ENCODE results near the gene ANTXR1. TPM values are rescaled to one million over a fixed set of nuclear protein-coding genes. Genes with fewer than 3 reads are reported as not detected.
"Not testable (repeated sequence)": the region's sequence is repeated elsewhere in the genome, so short reads cannot be mapped to it uniquely, and the experiment has no call there.

The ANTXR1 gene
- total RNA-seq, 2 experiments from 2014 or later: not detected

DNA sequence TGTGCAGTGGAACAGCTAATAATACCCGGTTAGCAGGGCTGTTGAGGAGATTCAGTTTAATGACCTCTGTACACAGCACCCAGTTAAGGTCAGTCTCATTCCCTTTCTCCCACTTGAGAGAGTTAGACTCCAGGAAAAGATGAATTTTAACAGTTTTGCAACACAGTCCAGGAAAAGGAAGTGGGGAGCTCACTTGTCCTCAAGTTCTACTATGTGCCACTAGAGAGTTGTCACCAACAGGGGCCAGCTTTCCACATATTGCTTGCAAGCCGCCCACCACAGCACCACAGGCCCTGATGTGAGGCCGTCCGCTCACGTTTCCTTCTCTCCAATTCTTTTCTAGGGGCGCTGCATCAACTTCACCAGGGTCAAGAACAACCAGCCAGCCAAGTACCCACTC lies 231.9 kb downstream of the ANTXR1 start:
- intact Hi-C loops (cut with micrococcal nuclease): no loop called here
- H3K4me1 Mint-ChIP-seq (ENCODE audit: low read depth): no peaks in the 10 kb centered on the region
- POLR2A ChIA-PET: no interaction called here
- H3K9me3 Mint-ChIP-seq: no peaks in the 10 kb centered on the region
- H3K36me3 Mint-ChIP-seq: no peaks in the 10 kb centered on the region
- H3K27me3 Mint-ChIP-seq: peaks cover 22% of the 10 kb centered on the region
- CTCF ChIA-PET: no interaction called here
- DNase-seq: no peak
- H3K27ac Mint-ChIP-seq: no peak overlapping the region
- no peak overlapping the region for H3K4me3 Mint-ChIP-seq

DNA sequence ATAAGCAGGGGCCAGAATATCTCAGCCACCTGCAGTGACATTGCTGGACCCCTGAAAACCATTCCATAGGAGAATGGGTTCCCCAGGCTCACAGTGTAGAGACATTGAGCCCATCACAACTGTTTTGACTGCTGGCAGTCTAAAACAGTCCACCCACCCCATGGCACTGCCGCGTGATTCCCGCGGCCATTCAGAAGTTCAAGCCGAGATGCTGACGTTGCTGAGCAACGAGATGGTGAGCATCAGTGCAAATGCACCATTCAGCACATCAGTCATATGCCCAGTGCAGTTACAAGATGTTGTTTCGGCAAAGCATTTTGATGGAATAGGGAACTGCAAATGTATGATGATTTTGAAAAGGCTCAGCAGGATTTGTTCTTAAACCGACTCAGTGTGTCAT lies 234.6 kb downstream of the ANTXR1 start:
- Mint-ChIP-seq H3K27me3 (peaks cover 30% of the 10 kb centered on the region), H3K4me1 (ENCODE audit: low read depth) (no peaks in the 10 kb centered on the region)
- CTCF ChIA-PET: no interaction called here

DNA sequence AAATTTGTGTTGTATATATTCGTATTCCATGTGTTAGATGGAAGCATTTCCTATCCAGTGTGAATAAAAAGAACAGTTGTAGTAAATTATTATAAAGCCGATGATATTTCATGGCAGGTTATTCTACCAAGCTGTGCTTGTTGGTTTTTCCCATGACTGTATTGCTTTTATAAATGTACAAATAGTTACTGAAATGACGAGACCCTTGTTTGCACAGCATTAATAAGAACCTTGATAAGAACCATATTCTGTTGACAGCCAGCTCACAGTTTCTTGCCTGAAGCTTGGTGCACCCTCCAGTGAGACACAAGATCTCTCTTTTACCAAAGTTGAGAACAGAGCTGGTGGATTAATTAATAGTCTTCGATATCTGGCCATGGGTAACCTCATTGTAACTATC lies 235.3 kb downstream of the ANTXR1 start:
- POLR2A ChIA-PET: no interaction called here
- H3K27me3 Mint-ChIP-seq: peaks cover 29% of the 10 kb centered on the region
- H3K36me3 Mint-ChIP-seq: no peaks in the 10 kb centered on the region
- CTCF ChIA-PET: no interaction called here
- intact Hi-C loops (cut with micrococcal nuclease): no loop called here
- no peak overlapping the region for H3K4me3 Mint-ChIP-seq
- no peaks in the 10 kb centered on the region for H3K9me3 Mint-ChIP-seq
- H3K27ac Mint-ChIP-seq: no peak overlapping the region
- no peaks in the 10 kb centered on the region for H3K4me1 Mint-ChIP-seq (ENCODE audit: low read depth)
- DNase-seq: no peak

More for the DNA sequence above, 234.6 kb downstream of the ANTXR1 start:
- POLR2A ChIA-PET: no interaction called here
- no peak overlapping the region for H3K27ac Mint-ChIP-seq
- no peak overlapping the region for H3K4me3 Mint-ChIP-seq
- H3K36me3 Mint-ChIP-seq: no peaks in the 10 kb centered on the region
- intact Hi-C loops (cut with micrococcal nuclease): no loop called here
- DNase-seq: no peak
- no peaks in the 10 kb centered on the region for H3K9me3 Mint-ChIP-seq

DNA sequence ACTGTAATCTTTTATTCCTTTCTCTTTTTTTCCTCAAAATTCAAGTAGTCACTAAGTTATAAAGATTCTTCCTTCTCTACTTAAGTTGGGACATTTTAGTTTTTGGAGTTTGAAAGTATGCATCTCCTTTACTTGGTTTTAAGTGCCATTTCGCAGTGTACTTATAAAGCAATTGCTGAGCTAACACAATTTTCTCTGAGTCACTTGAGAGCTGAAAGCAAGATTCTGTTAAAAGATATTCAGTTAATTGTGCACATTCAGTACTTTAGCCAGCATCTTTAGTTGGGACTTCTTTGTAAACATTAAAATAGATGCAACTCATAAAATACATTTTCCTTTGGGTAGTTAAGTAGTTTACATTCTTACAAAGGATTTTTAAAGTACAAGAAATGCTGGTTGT lies 238.0 kb downstream of the ANTXR1 start:
- ChIA-PET POLR2A (no interaction called here), CTCF (no interaction called here)
- H3K27ac Mint-ChIP-seq: no peak overlapping the region

DNA sequence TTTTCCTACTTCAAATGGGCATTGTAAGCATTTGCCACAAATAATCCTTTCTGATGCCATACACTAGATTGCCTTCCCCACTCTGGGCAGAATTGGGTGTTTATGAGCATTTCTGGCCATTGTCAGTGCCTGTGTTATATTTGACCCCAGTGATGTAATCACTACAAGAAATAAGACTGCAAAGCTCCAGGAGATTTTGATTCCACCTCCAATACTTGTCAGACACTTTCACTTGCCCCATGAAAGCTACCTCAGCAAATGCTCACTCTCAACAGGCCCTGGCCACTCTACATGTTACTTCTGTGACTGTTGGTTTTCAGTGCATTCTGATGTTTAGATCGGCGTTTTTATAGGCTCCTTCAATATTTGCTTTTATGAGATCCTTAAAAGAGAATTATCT lies 239.0 kb downstream of the ANTXR1 start:
- intact Hi-C loops (cut with micrococcal nuclease): no loop called here
- Mint-ChIP-seq H3K4me3 (no peak overlapping the region), H3K4me1 (ENCODE audit: low read depth) (no peaks in the 10 kb centered on the region), H3K9me3 (no peaks in the 10 kb centered on the region), H3K27me3 (peaks cover 45% of the 10 kb centered on the region), H3K27ac (no peak overlapping the region), H3K36me3 (no peaks in the 10 kb centered on the region)
- ChIA-PET CTCF (no interaction called here), POLR2A (no interaction called here)
- DNase-seq: no peak

More for the DNA sequence above, 238.0 kb downstream of the ANTXR1 start:
- no peaks in the 10 kb centered on the region for H3K36me3 Mint-ChIP-seq
- DNase-seq: no peak
- no peaks in the 10 kb centered on the region for H3K4me1 Mint-ChIP-seq (ENCODE audit: low read depth)
- H3K9me3 Mint-ChIP-seq: no peaks in the 10 kb centered on the region
- H3K27me3 Mint-ChIP-seq: peaks cover 39% of the 10 kb centered on the region
- no peak overlapping the region for H3K4me3 Mint-ChIP-seq
- intact Hi-C loops (cut with micrococcal nuclease): no loop called here

DNA sequence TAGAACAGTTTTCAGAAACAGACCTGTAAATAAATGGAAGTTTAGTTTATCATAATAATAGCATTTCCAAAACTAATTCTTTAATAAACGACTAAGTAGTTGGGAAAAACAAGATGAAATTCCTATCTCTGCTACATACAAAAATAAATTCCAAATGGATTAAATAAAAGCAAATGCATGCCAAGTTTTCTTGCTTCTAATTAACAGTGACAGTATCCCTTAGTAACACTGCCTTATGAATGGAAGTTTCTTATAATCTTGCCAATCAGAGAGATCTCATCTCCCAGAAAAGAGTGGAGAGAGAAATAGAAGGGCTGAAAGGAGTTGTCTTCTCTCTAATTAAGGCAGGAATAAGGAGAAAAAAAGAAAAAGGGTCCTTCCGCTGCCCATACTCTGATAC lies 240.1 kb downstream of the ANTXR1 start:
- H3K27me3 Mint-ChIP-seq: peaks cover 45% of the 10 kb centered on the region

DNA sequence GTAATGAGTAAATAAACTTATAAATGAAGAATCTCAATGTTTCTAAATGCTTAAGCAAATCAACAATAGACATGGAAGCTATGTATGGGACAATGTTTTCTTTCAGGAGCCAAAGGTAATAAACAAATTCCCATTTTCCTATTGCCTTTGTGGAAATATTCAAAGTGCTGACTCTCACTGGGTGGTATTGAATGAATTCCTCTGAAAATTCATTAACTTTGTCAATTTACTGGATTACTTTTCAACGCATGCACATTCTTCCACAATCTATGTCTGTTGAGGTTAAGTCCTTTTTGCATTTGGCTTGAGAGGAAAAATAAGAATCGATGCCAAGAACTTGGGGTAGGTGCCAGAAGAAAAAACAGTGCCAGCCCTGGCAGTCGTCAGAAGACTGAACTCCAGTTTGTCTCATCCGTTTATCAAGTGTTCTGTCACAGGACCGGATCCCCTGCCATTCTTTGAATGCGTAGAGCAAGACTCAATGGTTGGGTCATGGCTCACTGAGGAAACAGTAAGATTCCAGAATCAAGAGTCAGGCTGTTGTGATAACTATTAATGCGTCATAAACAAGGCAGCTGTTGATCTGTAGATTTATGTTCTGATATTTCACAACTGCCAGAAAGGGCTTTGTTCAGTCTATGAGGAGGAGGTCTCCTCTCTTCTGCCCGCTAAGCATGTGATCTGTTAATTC lies 240.8 kb downstream of the ANTXR1 start:
- DNase-seq: no peak
- H3K4me3 Mint-ChIP-seq: no peak overlapping the region
- no peaks in the 10 kb centered on the region for H3K4me1 Mint-ChIP-seq (ENCODE audit: low read depth)
- H3K36me3 Mint-ChIP-seq: no peaks in the 10 kb centered on the region
- intact Hi-C loops (cut with micrococcal nuclease): no loop called here
- CTCF ChIA-PET: no interaction called here
- H3K27me3 Mint-ChIP-seq: peaks cover 42% of the 10 kb centered on the region
- POLR2A ChIA-PET: no interaction called here
- no peak overlapping the region for H3K27ac Mint-ChIP-seq
- H3K9me3 Mint-ChIP-seq: peaks cover 6% of the 10 kb centered on the region

More for the DNA sequence above, 240.1 kb downstream of the ANTXR1 start:
- Mint-ChIP-seq H3K27ac (no peak overlapping the region), H3K4me3 (no peak overlapping the region), H3K4me1 (ENCODE audit: low read depth) (no peaks in the 10 kb centered on the region), H3K9me3 (no peaks in the 10 kb centered on the region), H3K36me3 (no peaks in the 10 kb centered on the region)
- intact Hi-C loops (cut with micrococcal nuclease): no loop called here
- no peak for DNase-seq
- CTCF ChIA-PET: no interaction called here
- POLR2A ChIA-PET: no interaction called here

DNA sequence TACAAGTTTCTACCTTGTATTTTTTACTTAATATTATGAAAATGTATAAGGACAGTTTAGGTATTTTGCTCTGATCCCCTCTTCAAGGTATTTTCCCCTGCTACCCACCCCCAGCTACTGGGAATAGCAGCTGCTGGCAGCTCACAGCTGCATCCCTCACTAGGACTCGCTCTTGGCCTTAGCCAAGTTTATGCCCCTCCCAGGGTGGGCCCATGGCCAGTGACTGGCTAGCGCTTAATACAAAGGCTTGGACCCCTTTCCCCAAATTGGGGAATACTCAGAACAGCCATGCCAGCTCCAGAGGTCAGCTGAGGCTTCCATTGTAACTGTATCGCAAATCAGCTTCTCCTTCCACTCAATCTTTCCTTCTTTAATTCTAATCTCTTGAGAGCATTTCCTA lies 242.8 kb downstream of the ANTXR1 start:
- DNase-seq: no peak
- Mint-ChIP-seq H3K27ac (no peak overlapping the region), H3K4me3 (no peak overlapping the region), H3K9me3 (peaks cover 20% of the 10 kb centered on the region), H3K27me3 (peaks cover 32% of the 10 kb centered on the region), H3K4me1 (ENCODE audit: low read depth) (no peaks in the 10 kb centered on the region), H3K36me3 (no peaks in the 10 kb centered on the region)
- ChIA-PET POLR2A (no interaction called here), CTCF (no interaction called here)
- intact Hi-C loops (cut with micrococcal nuclease): no loop called here

DNA sequence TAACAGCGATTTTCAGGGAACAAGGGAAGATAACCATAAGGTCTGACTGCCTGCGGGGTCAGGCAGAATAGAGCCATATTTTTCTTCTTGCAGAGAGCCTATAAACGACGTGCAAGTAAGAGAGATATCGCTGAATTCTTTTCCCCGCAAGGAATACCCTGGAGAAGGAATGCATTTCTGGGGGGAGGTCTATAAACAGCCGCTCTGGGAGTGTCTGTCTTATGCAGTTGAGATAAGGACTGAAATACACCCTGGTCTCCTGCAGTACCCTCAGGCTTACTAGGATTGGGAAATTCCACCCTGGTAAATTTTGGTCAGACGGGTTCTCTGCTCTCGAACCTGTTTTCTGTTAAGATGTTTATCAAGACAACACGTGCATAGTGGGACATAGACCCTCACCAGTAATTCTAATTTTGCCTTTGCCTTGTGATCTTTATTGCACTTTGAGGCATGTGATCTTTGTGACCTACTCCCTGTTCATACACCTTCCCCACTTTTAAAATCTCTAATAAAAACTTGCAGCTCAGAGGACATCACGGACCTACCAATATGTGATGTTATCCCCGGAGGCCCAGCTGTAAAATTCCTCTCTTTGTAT lies 247.1 kb downstream of the ANTXR1 start:
- Mint-ChIP-seq H3K27me3 (peaks cover 25% of the 10 kb centered on the region), H3K9me3 (peaks cover 28% of the 10 kb centered on the region)
- H3K4me1 Mint-ChIP-seq (ENCODE audit: low read depth); intact Hi-C loops (cut with micrococcal nuclease); H3K36me3 Mint-ChIP-seq; H3K4me3 Mint-ChIP-seq; DNase-seq; H3K27ac Mint-ChIP-seq; CTCF ChIA-PET; POLR2A ChIA-PET: not testable (repeated sequence)

DNA sequence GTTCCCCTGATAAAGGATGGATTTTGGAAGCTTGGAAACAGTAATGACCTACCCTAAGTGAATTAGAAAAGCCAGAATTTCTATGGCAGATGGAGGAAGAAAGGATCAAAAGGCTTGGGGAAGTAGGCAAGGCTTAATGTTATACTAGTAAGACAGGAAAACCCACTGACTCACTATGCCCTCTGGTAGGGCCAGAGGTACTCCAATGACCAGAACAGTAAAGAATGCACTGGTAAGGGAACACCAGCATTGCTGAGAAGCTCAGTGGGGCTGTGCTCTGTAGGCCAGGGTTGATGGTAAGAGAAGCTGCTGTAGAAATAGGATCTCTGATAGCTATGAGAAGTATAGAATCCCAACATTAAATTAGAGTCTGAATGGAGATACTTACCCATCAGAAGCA lies 247.7 kb downstream of the ANTXR1 start:
- Mint-ChIP-seq H3K27me3 (peaks cover 25% of the 10 kb centered on the region), H3K9me3 (peaks cover 28% of the 10 kb centered on the region), H3K4me3 (no peak overlapping the region), H3K4me1 (ENCODE audit: low read depth) (no peaks in the 10 kb centered on the region), H3K36me3 (no peaks in the 10 kb centered on the region), H3K27ac (no peak overlapping the region)
- POLR2A ChIA-PET: no interaction called here
- intact Hi-C loops (cut with micrococcal nuclease): no loop called here
- no peak for DNase-seq
- CTCF ChIA-PET: no interaction called here

DNA sequence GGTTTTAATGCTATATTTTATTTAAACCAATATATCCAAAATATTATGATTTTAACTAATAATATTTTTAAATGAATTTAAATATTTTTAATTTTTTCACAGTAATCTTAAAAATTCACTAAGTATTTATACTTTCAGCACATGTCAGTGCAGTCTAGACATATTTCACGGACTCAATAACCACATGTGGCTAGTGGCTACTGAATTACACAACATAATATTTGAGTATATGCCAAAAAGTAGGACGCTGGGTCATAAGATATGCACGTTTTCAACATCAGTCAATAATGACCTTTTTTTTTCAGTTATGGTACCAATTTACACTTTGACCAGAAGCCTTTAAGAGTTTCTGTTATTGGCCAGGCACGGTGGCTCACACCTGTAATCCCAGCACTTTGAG lies 256.4 kb downstream of the ANTXR1 start:
- Mint-ChIP-seq H3K36me3 (no peaks in the 10 kb centered on the region), H3K4me1 (ENCODE audit: low read depth) (no peaks in the 10 kb centered on the region), H3K4me3 (no peak overlapping the region), H3K27ac (no peak overlapping the region), H3K9me3 (no peaks in the 10 kb centered on the region), H3K27me3 (peaks cover 19% of the 10 kb centered on the region)
- POLR2A ChIA-PET: no interaction called here
- CTCF ChIA-PET: no interaction called here
- intact Hi-C loops (cut with micrococcal nuclease): no loop called here
- DNase-seq: no peak

DNA sequence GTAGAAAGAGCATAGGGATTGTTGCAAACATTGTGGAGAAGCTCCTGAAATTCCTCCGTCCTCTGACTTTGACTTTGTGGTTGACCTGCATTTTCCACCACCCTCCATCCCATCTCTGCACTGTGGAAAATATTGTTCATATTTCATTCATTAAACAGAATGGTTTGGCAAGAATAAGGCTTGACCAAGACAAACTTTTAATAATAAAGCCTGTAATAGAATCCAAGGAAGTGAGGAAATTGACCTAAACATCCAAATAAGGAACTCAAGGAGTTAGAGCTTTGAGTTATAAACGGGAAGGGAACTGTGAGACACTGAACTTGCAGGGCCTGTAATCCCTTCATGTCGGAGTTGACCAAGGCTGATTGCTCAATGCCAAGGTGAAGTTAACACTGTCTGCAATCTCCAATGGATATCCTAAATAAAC lies 258.9 kb downstream of the ANTXR1 start:
- no peak for DNase-seq
- Mint-ChIP-seq H3K36me3 (no peaks in the 10 kb centered on the region), H3K4me1 (ENCODE audit: low read depth) (no peaks in the 10 kb centered on the region), H3K9me3 (no peaks in the 10 kb centered on the region), H3K27me3 (peaks cover 32% of the 10 kb centered on the region), H3K4me3 (no peak overlapping the region), H3K27ac (no peak overlapping the region)
- POLR2A ChIA-PET: no interaction called here
- CTCF ChIA-PET: no interaction called here
- intact Hi-C loops (cut with micrococcal nuclease): no loop called here

DNA sequence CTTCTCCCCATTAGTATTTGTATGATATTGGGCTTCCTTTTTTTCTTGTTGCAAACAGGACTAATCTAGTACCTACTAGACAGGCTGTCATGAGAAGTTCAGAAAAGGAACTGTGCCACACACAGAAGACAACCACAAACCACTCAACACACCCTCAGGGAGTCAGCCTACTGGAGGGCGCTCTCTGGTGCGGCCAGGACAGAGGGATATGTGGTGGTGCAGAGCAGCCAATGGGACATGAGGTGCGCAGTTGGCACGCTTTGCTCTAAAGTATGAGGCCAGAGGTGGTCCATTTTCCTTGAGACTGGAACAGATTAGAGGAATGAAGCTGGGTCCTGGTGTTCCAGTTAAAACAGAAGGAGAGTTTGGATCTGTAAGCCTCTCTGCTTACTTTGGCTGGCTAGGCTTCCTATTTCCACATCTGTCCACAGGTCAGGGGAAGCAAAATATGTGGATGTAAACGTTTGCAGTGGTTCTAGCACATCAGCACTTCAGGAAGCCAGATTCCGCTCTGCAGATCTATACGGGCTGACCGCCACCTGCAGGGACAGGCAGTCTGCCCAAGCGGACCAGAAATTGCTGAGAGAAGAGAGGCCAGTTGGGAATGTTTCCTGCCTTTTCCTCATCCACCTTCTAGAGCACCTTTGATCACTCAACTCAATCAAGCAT lies 260.0 kb downstream of the ANTXR1 start:
- Mint-ChIP-seq H3K9me3 (no peaks in the 10 kb centered on the region), H3K27ac (no peak overlapping the region), H3K27me3 (peaks cover 32% of the 10 kb centered on the region), H3K4me3 (no peak overlapping the region), H3K4me1 (ENCODE audit: low read depth) (no peaks in the 10 kb centered on the region), H3K36me3 (no peaks in the 10 kb centered on the region)
- POLR2A ChIA-PET: no interaction called here
- no peak for DNase-seq
- intact Hi-C loops (cut with micrococcal nuclease): no loop called here
- CTCF ChIA-PET: no interaction called here

Measured in activated CD4-positive, alpha-beta memory T cell treated with anti-CD3 and anti-CD28 coated beads for 36 hours (primary cell).